Effector memory CD8-positive, alpha-beta T cell (primary cell): ENCODE data around the gene THSD4.

Experiments
- ATAC-seq: fragments of 150-1000 bp; cut with Tn5 transposase; replicated peaks from 2 replicates; pipeline ENCODE4 v1.10.0; 2021; ENCODE audit warnings: mild to moderate bottlenecking, moderate library complexity
- DNase-seq, 3 experiments: peaks; one replicate each; pipeline ENCODE4 v3.0.0; 2021
- H3K27ac Mint-ChIP-seq, 2 donors: one replicate each; pipeline ENCODE4 v1.8.0; 2022; ENCODE audit warnings: mild to moderate bottlenecking in 2 of 2, mixed read lengths in 2 of 2, moderate library complexity in 2 of 2
- H3K27me3 Mint-ChIP-seq, 2 donors: one replicate each; pipeline ENCODE4 v1.8.0; 2022; ENCODE audit warnings: mixed read lengths in 2 of 2
- H3K36me3 Mint-ChIP-seq: one replicate; pipeline ENCODE4 v1.8.0; 2022; ENCODE audit warnings: mild to moderate bottlenecking, moderate library complexity, mixed read lengths; ENCODE audit not compliant: insufficient read depth
- H3K4me1 Mint-ChIP-seq, 2 donors: one replicate each; pipeline ENCODE4 v1.8.0; 2022; ENCODE audit warnings: low read depth in 2 of 2, mixed read lengths in 2 of 2
- H3K4me3 Mint-ChIP-seq, 2 donors: one replicate each; pipeline ENCODE4 v1.8.0; 2022; ENCODE audit warnings: mild to moderate bottlenecking in 2 of 2, mixed read lengths in 2 of 2, moderate library complexity in 2 of 2
- H3K9me3 Mint-ChIP-seq, 2 donors: one replicate each; pipeline ENCODE4 v1.8.0; 2022; ENCODE audit warnings: mixed read lengths in 2 of 2

The THSD4 gene

GRCh38 chr15:71530116-71530515, 414.8 kb downstream of the THSD4 start:
- Mint-ChIP-seq H3K4me1 (no peaks in the 10 kb centered on the region), H3K27me3 (peaks cover 36 to 46% of the 10 kb centered on the region in 2 donors), H3K4me3 (no peak overlapping the region), H3K27ac (no peak overlapping the region), H3K36me3 (no peaks in the 10 kb centered on the region), H3K9me3 (peaks cover 0 to 3% of the 10 kb centered on the region in 2 donors)
- DNase-seq = no peak
- ATAC-seq = no peak

GRCh38 chr15:71532994-71533393, 417.7 kb downstream of the THSD4 start:
- ATAC-seq (no peak), DNase-seq (no peak)
- peaks cover 21 to 28% of the 10 kb centered on the region in 2 donors for H3K27me3 Mint-ChIP-seq
- H3K36me3 Mint-ChIP-seq = no peaks in the 10 kb centered on the region
- peaks cover 0 to 5% of the 10 kb centered on the region in 2 donors for H3K9me3 Mint-ChIP-seq
- no peak overlapping the region for H3K4me3 Mint-ChIP-seq
- no peak overlapping the region for H3K27ac Mint-ChIP-seq
- H3K4me1 Mint-ChIP-seq = no peaks in the 10 kb centered on the region

DNA sequence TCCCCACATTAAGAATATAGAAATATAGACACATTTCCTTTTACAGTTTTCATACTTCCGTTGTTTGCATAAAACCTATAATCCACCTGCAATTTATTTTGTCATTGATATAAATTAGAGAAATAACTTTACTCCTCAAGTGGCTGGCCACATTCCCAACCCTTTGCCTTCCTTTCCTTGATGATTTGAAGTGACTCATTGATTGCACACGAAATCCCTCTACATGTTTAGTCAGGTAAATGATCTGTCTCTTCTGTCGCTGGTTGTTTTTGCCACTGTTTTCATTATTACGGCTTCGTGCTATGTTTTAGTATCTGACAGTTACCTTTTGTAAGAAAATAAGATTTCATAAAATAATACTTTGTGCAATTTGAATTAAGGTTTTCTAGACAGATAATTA, 422.9 kb downstream of the THSD4 start:
- ATAC-seq (no peak), DNase-seq (no peak)
- H3K9me3 Mint-ChIP-seq = peaks cover 0 to 4% of the 10 kb centered on the region in 2 donors
- H3K4me1 Mint-ChIP-seq = no peaks in the 10 kb centered on the region
- H3K36me3 Mint-ChIP-seq = peaks cover 4% of the 10 kb centered on the region
- H3K4me3 Mint-ChIP-seq = no peak overlapping the region
- H3K27ac Mint-ChIP-seq = no peak overlapping the region
- H3K27me3 Mint-ChIP-seq = peaks cover 19 to 21% of the 10 kb centered on the region in 2 donors

DNA sequence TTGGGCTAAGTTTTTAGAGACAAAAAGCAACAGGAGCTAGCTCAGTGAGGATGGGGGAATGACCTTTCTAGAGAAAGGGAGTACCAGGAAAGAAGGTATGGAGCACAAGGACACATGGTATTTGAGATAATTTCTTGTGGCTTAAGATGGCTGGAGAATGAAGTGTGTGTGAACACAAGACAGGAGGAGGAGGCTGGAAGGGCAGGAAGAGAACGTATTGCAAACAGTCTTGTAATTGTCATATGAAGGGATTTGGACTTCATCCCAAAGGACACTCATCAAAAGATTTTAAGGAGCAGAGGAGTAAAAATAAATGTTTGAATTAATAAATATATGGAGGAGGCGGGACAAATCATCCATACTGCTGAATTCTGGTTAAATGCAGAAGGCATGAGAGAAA, 426.5 kb downstream of the THSD4 start:
- H3K4me1 Mint-ChIP-seq = no peaks in the 10 kb centered on the region
- peaks cover 4% of the 10 kb centered on the region for H3K36me3 Mint-ChIP-seq
- ATAC-seq (no peak), DNase-seq (no peak)
- no peak overlapping the region for H3K4me3 Mint-ChIP-seq
- H3K9me3 Mint-ChIP-seq = peaks cover 0 to 1% of the 10 kb centered on the region in 2 donors
- H3K27ac Mint-ChIP-seq = no peak overlapping the region
- peaks cover 24 to 30% of the 10 kb centered on the region in 2 donors for H3K27me3 Mint-ChIP-seq

DNA sequence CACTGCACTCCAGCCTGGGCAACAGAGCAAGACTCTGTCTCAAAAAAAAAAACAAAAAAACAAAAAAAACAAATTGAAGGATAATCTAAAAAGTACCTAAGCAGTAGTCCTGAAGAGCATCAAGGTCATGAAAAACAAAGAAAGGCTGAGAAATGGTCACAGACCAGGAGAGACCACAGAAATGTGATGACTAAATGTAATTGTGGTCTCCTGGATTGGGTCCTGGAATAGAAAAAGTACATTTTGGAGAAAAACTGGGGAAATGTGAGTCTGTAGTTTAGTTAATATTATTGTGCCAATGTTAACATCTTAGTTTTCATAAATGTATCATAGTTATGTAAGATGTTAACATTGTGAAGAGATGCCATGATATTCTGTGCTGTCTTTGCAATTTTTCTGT, 427.6 kb downstream of the THSD4 start:
- DNase-seq = no peak

GRCh38 chr15:71543413-71543812, 428.1 kb downstream of the THSD4 start:
- Mint-ChIP-seq H3K27ac (no peak overlapping the region), H3K36me3 (peaks cover 4% of the 10 kb centered on the region), H3K27me3 (peaks cover 24 to 42% of the 10 kb centered on the region in 2 donors), H3K9me3 (no peaks in the 10 kb centered on the region), H3K4me1 (no peaks in the 10 kb centered on the region), H3K4me3 (no peak overlapping the region)
- DNase-seq (no peak), ATAC-seq (no peak)

More for the DNA sequence above, 427.6 kb downstream of the THSD4 start:
- H3K36me3 Mint-ChIP-seq = peaks cover 4% of the 10 kb centered on the region
- no peaks in the 10 kb centered on the region for H3K4me1 Mint-ChIP-seq
- H3K4me3 Mint-ChIP-seq = no peak overlapping the region
- peaks cover 24 to 36% of the 10 kb centered on the region in 2 donors for H3K27me3 Mint-ChIP-seq
- H3K9me3 Mint-ChIP-seq = no peaks in the 10 kb centered on the region
- H3K27ac Mint-ChIP-seq = no peak overlapping the region
- no peak for ATAC-seq

GRCh38 chr15:71545223-71545760, 430.0 kb downstream of the THSD4 start:
- Mint-ChIP-seq H3K36me3 (peaks cover 4% of the 10 kb centered on the region), H3K27ac (no peak overlapping the region), H3K4me1 (no peaks in the 10 kb centered on the region), H3K4me3 (no peak overlapping the region), H3K9me3 (no peaks in the 10 kb centered on the region), H3K27me3 (peaks cover 35 to 49% of the 10 kb centered on the region in 2 donors)
- no peak for ATAC-seq
- no peak for DNase-seq

GRCh38 chr15:71545923-71546322, 430.7 kb downstream of the THSD4 start:
- Mint-ChIP-seq H3K9me3 (no peaks in the 10 kb centered on the region), H3K4me3 (no peak overlapping the region), H3K36me3 (peaks cover 4% of the 10 kb centered on the region), H3K27ac (no peak overlapping the region), H3K4me1 (no peaks in the 10 kb centered on the region), H3K27me3 (peaks cover 35 to 49% of the 10 kb centered on the region in 2 donors)
- no peak for DNase-seq
- no peak for ATAC-seq

DNA sequence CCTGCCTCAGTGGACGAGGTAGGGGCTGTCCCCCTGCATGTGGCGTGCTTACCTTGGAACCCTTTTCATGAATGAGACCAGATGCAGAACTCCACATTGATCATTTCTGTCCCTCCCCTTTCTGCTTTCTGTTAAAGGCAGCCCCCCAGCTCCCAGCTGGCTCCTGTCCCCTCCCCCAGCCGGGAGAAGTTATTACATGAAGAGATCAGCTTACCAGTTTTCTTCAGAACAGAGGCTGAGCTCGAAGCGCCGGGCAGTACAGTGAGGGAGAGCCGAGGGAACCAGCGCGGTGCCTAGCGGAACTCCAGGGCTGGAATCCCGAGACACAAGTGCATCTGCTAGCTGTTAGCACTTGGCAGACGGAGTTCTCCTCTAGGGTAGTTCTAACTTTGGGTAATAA, 431.7 kb downstream of the THSD4 start:
- Mint-ChIP-seq H3K27ac (no peak overlapping the region), H3K27me3 (peaks cover 26 to 41% of the 10 kb centered on the region in 2 donors), H3K4me1 (no peaks in the 10 kb centered on the region), H3K36me3 (peaks cover 4% of the 10 kb centered on the region), H3K4me3 (no peak overlapping the region), H3K9me3 (no peaks in the 10 kb centered on the region)
- DNase-seq (no peak), ATAC-seq (no peak)

- Mint-ChIP-seq H3K36me3 (no peaks in the 10 kb centered on the region), H3K4me3 (no peak overlapping the region), H3K9me3 (no peaks in the 10 kb centered on the region), H3K4me1 (no peaks in the 10 kb centered on the region), H3K27me3 (peaks cover 12 to 28% of the 10 kb centered on the region in 2 donors), H3K27ac (no peak overlapping the region)
- ATAC-seq = no peak
- no peak for DNase-seq
These were observed 433.1 kb downstream of the THSD4 start for GRCh38 chr15:71548401-71548807.

GRCh38 chr15:71549091-71549490, 433.8 kb downstream of the THSD4 start:
- DNase-seq = no peak
- Mint-ChIP-seq H3K27me3 (peaks cover 11 to 24% of the 10 kb centered on the region in 2 donors), H3K27ac (no peak overlapping the region), H3K4me1 (no peaks in the 10 kb centered on the region), H3K4me3 (no peak overlapping the region), H3K36me3 (no peaks in the 10 kb centered on the region), H3K9me3 (no peaks in the 10 kb centered on the region)
- no peak for ATAC-seq

GRCh38 chr15:71549697-71550096, 434.4 kb downstream of the THSD4 start:
- Mint-ChIP-seq H3K27me3 (peaks cover 11 to 24% of the 10 kb centered on the region in 2 donors), H3K4me1 (no peaks in the 10 kb centered on the region), H3K27ac (no peak overlapping the region), H3K36me3 (no peaks in the 10 kb centered on the region), H3K9me3 (no peaks in the 10 kb centered on the region), H3K4me3 (no peak overlapping the region)
- DNase-seq = no peak
- no peak for ATAC-seq

DNA sequence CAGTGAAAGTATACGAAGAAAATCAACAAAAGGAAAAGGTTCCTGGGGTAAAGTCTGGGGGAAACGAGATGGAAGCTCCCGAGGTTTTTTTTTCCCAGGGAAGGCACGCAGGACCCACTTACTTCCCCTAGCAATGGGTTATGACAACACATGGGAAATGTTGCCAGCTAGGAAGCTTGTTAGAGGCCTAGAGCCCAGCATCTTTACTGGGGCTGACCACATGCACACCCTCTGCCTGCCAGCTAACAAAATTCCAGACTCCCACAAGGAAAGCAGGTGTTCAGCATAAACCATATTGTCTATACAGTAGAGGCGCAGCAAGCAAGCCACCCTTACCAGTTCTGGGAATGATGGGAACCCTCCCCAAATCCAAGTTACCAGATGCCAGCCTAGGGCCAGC, 436.3 kb downstream of the THSD4 start:
- Mint-ChIP-seq H3K4me3 (no peak overlapping the region), H3K9me3 (no peaks in the 10 kb centered on the region), H3K27ac (no peak overlapping the region), H3K36me3 (no peaks in the 10 kb centered on the region), H3K4me1 (no peaks in the 10 kb centered on the region), H3K27me3 (peaks cover 11 to 21% of the 10 kb centered on the region in 2 donors)
- ATAC-seq (no peak), DNase-seq (no peak)

- H3K4me1 Mint-ChIP-seq = no peaks in the 10 kb centered on the region
- DNase-seq = no peak
- H3K27me3 Mint-ChIP-seq = peaks cover 23% of the 10 kb centered on the region in 2 donors
- H3K27ac Mint-ChIP-seq = no peak overlapping the region
- no peak overlapping the region for H3K4me3 Mint-ChIP-seq
- no peaks in the 10 kb centered on the region for H3K36me3 Mint-ChIP-seq
- no peaks in the 10 kb centered on the region for H3K9me3 Mint-ChIP-seq
- ATAC-seq = no peak
These were observed 443.8 kb downstream of the THSD4 start for GRCh38 chr15:71559098-71559497.

DNA sequence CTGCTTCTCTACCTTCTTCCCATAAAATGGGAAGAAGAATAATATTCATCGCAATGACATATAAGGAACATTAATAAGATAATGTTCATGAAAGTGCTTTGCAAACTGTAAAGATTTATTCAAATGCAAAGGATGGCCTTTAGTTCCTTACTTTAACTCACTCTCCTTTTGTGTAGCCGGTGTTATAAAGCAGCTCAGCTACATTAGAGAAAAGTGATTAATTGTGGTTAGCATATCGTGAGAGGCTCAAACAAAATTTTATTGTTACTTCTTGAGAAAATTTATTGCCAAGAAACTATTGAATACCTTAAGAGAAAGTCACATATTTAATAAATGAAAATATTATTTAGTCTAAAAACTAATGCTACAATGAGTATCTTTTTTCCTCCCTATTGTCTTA, 444.3 kb downstream of the THSD4 start:
- H3K9me3 Mint-ChIP-seq = no peaks in the 10 kb centered on the region
- DNase-seq = no peak
- H3K4me1 Mint-ChIP-seq = no peaks in the 10 kb centered on the region
- H3K36me3 Mint-ChIP-seq = no peaks in the 10 kb centered on the region
- no peak for ATAC-seq
- H3K4me3 Mint-ChIP-seq = no peak overlapping the region
- H3K27ac Mint-ChIP-seq = no peak overlapping the region
- H3K27me3 Mint-ChIP-seq = peaks cover 23 to 25% of the 10 kb centered on the region in 2 donors
